Measurements from ENCODE around the gene SYNDIG1.

Gene SYNDIG1

GRCh38 chr20:24441661-24442060 lies 27.8 kb upstream of the SYNDIG1 start:
- Mint-ChIP-seq H3K4me3 (no peak overlapping the region), H3K27ac (no peak overlapping the region), H3K4me1 (no peaks in the 10 kb centered on the region), H3K27me3 (no peaks in the 10 kb centered on the region), H3K9me3 (no peaks in the 10 kb centered on the region)
- ATAC-seq (no peak), DNase-seq (no peak)

DNA sequence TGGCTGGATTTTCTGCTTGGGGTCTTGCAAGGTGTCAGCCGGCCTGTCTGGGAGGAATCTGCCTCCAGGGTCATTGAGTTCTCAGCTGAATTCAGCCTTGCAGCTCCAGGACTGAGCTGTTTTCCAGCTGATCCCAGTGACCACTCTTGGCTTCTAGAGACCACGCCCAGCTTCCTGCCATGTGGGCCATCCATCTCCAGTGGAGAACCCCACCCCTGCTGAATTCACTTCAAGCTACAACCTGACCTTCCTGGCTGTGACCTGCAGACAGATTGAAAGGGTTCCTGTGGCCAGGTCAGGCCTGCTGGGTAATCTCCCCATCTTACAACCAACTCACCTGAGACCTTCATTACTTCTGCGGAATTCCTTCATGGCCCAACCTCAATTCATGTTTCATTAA lies 26.5 kb upstream of the SYNDIG1 start:
- Mint-ChIP-seq H3K27me3 (no peaks in the 10 kb centered on the region), H3K9me3 (no peaks in the 10 kb centered on the region), H3K4me3 (no peak overlapping the region), H3K4me1 (no peaks in the 10 kb centered on the region), H3K27ac (no peak overlapping the region)
- no peak for ATAC-seq
- no peak for DNase-seq

DNA sequence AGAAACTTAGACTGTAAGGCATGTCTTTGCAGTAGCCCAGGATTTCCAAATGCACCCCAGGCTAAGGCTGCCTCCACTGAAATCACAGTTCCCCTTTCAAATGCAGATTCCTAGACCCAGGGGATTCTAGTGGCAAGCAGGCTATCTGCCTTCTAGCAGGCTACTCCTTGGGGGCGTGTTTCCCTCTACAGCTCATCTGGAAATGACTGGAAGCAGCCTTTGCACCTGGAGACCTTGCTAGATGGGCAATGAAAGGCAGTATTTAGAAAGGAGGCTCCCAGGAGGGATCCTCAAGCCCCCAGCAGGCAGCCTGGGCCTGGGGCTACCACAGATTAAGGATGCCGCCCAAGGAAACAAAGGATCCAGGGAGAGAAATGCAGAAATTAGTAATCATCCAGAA lies 26.0 kb upstream of the SYNDIG1 start:
- no peak overlapping the region for H3K4me3 Mint-ChIP-seq
- DNase-seq (no peak), ATAC-seq (no peak)
- H3K4me1 Mint-ChIP-seq, result no peaks in the 10 kb centered on the region
- no peak overlapping the region for H3K27ac Mint-ChIP-seq
- H3K9me3 Mint-ChIP-seq, result no peaks in the 10 kb centered on the region
- no peaks in the 10 kb centered on the region for H3K27me3 Mint-ChIP-seq

- H3K4me1 Mint-ChIP-seq, result no peaks in the 10 kb centered on the region
- H3K27ac Mint-ChIP-seq, result no peak overlapping the region
- DNase-seq, result no peak
- H3K9me3 Mint-ChIP-seq, result no peaks in the 10 kb centered on the region
- no peaks in the 10 kb centered on the region for H3K27me3 Mint-ChIP-seq
- no peak overlapping the region for H3K4me3 Mint-ChIP-seq
- no peak for ATAC-seq
Measured at GRCh38 chr20:24444526-24445190, 24.8 kb upstream of the SYNDIG1 start.

DNA sequence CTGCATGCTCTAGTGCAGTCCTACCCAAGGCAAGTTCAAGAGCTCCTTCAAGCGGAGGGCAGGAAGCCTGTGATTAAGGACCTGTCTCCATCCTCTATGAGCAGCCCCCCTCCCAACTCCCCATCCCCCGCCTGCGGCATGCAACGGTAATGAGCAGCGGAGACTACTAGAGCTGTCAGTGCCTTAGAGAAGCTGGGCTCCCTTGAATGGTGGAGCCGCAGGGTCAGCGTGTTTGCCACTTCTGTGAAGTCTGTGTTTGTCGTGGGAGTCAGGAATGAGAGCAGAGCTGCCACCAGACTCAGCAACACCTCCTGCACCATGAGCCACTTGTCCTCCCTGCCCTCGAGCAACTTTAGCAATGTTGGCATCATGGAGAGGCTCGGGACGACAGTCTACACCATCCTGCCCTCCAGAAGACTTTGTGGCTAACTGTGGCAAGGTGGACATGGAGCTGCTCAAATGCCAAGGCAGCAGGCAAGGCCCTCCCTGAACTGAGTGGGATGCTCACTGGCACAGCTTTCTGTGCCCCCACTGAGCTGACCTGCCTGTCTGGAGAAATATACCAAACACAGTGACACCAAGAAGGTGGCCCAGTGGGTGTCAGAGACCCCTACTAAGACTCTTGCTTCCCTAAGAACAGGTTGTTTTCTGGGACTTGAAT lies 23.8 kb upstream of the SYNDIG1 start:
- Mint-ChIP-seq H3K4me3 (no peak overlapping the region), H3K27ac (no peak overlapping the region), H3K27me3 (no peaks in the 10 kb centered on the region), H3K9me3 (no peaks in the 10 kb centered on the region), H3K4me1 (no peaks in the 10 kb centered on the region)
- no peak for ATAC-seq
- DNase-seq, result no peak

- Mint-ChIP-seq H3K27me3 (no peaks in the 10 kb centered on the region), H3K4me1 (no peaks in the 10 kb centered on the region), H3K9me3 (no peaks in the 10 kb centered on the region), H3K4me3 (no peak overlapping the region), H3K27ac (no peak overlapping the region)
- no peak for ATAC-seq
- DNase-seq, result no peak
Measured at GRCh38 chr20:24446811-24447210, 22.6 kb upstream of the SYNDIG1 start.

GRCh38 chr20:24448170-24448569 lies 21.3 kb upstream of the SYNDIG1 start:
- no peak overlapping the region for H3K27ac Mint-ChIP-seq
- H3K4me3 Mint-ChIP-seq, result no peak overlapping the region
- no peaks in the 10 kb centered on the region for H3K27me3 Mint-ChIP-seq
- peak; percentile 24 for ATAC-seq
- no peaks in the 10 kb centered on the region for H3K4me1 Mint-ChIP-seq
- DNase-seq, result no peak
- H3K9me3 Mint-ChIP-seq, result no peaks in the 10 kb centered on the region

DNA sequence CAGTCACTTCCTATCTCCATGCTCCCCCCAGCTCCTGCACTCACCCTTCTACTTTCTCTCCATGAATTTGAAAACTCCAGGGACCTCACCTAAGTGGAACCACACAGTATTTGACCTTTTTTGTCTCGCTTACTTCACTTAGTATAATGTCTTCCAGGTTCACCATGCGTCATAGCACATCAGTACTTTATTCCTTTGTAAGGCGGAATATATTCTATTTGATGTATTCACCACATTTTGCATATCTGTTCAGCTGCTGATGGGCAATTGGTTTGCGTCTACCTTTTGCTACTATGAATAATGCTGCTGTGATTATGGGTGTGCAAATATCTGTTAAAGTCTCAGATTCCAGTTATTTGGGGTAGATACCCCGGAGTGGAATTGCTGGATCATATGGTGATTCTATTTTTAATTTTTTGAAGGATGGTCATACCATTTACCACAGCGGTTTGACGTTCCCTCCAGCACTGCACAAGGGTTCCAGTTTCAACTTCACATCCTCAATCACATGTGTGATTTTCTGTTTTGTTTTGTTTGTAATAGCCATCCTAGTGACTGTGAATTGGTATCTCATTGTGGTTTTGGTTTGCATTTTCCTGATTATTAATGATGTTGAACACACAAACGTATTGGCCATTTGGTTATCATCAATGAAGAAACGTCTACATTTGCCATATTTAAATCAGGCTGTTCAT lies 20.3 kb upstream of the SYNDIG1 start:
- ATAC-seq (no peak), DNase-seq (no peak)
- Mint-ChIP-seq H3K27me3 (no peaks in the 10 kb centered on the region), H3K27ac (peak overlapping the region in 1 of 2 donors; percentile 84), H3K4me3 (no peak overlapping the region), H3K9me3 (no peaks in the 10 kb centered on the region), H3K4me1 (peaks cover 6% of the 10 kb centered on the region)

- Mint-ChIP-seq H3K4me1 (peaks cover 6% of the 10 kb centered on the region), H3K9me3 (no peaks in the 10 kb centered on the region), H3K27ac (no peak overlapping the region), H3K4me3 (no peak overlapping the region), H3K27me3 (no peaks in the 10 kb centered on the region)
- ATAC-seq (no peak), DNase-seq (no peak)
Measured at GRCh38 chr20:24450177-24450576, 19.3 kb upstream of the SYNDIG1 start.

DNA sequence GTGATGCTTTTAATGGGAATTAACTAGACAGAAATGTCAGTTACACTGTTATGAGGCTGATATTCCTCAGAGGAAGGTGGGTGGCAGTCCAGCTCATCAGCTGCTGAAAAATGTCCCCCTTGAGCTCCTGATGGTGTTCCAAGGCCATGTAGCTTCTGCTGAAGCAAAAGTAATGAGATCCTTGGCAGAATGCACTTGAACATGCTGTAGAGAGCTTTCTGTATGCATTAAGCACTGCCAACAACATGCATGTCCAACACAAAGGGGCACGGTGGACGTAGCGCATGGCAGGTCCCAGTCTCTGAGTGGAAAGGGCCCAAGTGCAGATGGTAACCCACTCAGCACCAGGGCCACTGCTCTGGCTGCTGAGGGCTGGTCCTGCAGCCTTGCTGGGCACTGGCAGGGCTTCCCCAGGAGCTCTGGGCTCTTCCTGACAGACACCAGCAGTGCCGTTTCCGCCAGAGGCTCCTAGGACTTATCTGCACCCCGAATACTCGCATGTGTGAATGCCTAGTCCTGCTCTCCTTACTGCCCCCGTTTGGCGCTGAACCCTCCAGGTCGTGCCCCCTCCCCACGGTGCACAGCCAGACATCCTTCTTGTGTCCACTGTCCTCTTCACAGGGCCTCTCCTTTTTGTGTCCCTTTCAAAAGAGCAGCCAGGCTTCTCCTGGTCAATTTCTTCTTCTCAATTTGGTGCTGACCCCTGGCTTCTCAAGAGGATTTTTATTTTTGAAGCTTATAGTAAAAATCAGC lies 18.6 kb upstream of the SYNDIG1 start:
- Mint-ChIP-seq H3K4me1 (peaks cover 6% of the 10 kb centered on the region), H3K27ac (no peak overlapping the region), H3K4me3 (no peak overlapping the region), H3K9me3 (no peaks in the 10 kb centered on the region), H3K27me3 (no peaks in the 10 kb centered on the region)
- ATAC-seq, result no peak
- no peak for DNase-seq

DNA sequence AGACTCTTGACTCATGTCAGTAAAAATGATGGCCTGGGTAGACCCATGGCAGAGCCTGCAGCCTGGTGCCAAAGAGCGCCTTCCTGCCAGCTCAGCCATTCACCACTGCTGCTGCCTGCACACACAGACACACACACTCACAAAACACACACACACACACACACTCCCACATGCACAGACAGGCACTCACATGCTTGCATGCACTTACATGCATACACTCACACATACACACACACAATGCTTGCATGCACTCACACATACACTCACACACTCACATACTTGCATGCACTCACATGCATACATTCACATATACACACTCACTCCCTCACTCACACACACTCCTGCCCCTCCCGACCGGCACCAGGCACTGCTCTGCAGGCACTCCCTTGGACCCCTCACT lies 18.0 kb upstream of the SYNDIG1 start:
- DNase-seq (no peak), ATAC-seq (no peak)
- no peaks in the 10 kb centered on the region for H3K27me3 Mint-ChIP-seq
- no peak overlapping the region for H3K4me3 Mint-ChIP-seq
- no peaks in the 10 kb centered on the region for H3K9me3 Mint-ChIP-seq
- no peak overlapping the region for H3K27ac Mint-ChIP-seq
- peaks cover 6% of the 10 kb centered on the region for H3K4me1 Mint-ChIP-seq

DNA sequence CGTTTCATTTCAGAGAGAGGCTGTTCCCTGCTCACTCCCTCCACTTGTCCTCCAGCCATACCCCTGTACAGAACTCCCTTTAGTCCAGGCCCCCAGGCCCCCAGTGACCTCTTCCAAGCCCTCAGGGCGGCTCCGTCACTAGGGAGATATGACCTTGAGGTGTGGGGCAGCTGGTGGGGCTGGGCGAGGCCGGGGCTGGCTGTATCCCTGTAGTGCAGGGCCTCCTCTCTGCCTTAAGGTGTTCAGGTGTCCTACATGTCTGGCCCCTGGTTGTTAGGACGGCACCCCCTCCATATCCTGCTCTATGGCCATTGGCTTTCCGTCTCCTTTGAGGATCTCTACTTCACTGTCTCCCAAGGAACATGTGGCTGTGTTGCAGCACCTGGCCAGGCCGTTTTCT lies 17.4 kb upstream of the SYNDIG1 start:
- no peak overlapping the region for H3K27ac Mint-ChIP-seq
- H3K4me1 Mint-ChIP-seq, result peaks cover 6% of the 10 kb centered on the region
- H3K9me3 Mint-ChIP-seq, result no peaks in the 10 kb centered on the region
- no peak for DNase-seq
- H3K4me3 Mint-ChIP-seq, result no peak overlapping the region
- peak; percentile 31 for ATAC-seq
- no peaks in the 10 kb centered on the region for H3K27me3 Mint-ChIP-seq

DNA sequence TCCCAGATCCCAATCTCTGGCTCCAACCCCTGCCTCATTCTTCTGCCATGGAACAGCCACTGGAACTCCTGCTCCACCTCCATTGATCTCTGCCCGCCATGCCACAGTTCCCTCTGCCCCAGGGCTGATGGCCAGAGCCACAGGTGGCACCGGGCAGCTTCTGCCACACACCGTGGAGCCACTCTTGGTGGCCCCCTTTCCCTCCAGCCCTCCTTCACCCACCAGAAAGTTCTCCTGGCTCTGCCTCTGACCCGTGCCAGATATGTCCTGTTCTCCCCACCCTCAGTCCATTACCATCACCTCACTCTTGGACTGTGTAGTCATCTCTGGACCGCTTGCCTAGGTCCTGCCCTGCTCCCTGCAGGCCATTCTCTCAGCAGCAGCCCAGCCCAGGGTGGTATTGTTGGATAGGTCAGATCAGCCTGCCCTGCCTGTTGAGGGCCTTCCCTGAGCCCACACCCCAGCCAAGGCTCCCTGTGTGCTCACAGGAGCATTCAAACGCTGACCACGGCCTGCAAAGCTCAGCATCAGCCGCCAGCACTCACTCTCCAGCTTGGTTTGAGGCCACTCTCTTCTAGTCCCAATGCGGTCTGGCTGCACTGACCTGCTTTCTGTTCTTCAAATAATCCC lies 16.8 kb upstream of the SYNDIG1 start:
- DNase-seq, result no peak
- no peaks in the 10 kb centered on the region for H3K27me3 Mint-ChIP-seq
- peak overlapping the region; percentile 7 to 8 for H3K27ac Mint-ChIP-seq
- H3K4me3 Mint-ChIP-seq, result no peak overlapping the region
- peak; percentile 33 for ATAC-seq
- peaks cover 6% of the 10 kb centered on the region for H3K4me1 Mint-ChIP-seq
- no peaks in the 10 kb centered on the region for H3K9me3 Mint-ChIP-seq

DNA sequence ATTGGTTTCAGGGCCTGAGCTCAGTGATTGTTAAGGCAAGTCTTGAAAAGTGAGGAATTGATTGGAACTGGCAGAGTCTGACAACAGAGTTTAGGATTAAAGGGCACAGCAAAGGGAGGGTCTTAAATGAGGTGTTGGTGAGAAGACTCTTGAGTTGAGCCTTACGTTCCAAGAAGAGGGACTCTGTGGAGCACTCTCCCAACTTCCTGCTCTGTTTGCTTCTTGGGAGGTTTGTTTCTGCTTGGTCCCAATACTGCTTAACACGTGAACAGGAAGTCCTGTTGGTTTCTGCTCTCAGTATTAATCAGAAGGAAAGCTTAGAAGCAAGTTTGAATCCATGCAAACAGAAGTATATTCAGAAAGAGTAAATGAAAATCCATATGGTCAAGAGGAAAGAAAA lies 15.6 kb upstream of the SYNDIG1 start:
- Mint-ChIP-seq H3K4me1 (peaks cover 6% of the 10 kb centered on the region), H3K27ac (peak overlapping the region in 1 of 2 donors; percentile 13), H3K9me3 (no peaks in the 10 kb centered on the region), H3K4me3 (no peak overlapping the region), H3K27me3 (no peaks in the 10 kb centered on the region)
- ATAC-seq (no peak), DNase-seq (no peak)

DNA sequence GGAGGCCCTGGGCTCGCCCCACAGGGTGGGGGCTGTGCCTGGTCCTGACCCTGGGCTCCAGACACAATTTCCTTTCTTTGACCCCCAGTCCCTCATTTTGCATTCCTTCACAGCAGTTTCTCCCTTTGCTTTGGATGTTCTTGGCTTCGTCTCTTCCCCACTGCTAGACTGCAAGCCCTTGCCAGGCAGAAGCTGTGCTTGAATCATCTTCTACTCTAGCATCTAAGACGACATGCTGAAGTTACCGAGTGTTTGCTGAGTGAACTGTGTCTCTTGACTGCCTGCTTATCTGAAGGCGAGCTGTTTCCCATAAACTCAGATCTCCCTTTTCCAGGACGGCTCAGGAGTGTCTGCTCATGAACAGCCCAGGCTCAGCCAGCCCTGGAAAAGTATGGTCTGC lies 14.3 kb upstream of the SYNDIG1 start:
- no peaks in the 10 kb centered on the region for H3K9me3 Mint-ChIP-seq
- DNase-seq, result no peak
- ATAC-seq, result no peak
- no peak overlapping the region for H3K27ac Mint-ChIP-seq
- no peaks in the 10 kb centered on the region for H3K27me3 Mint-ChIP-seq
- no peak overlapping the region for H3K4me3 Mint-ChIP-seq
- peaks cover 6% of the 10 kb centered on the region for H3K4me1 Mint-ChIP-seq

Measured in stimulated activated naive CD8-positive, alpha-beta T cell treated with anti-CD3 and anti-CD28 coated beads, Interleukin-15, amount 100 ng/mL, for 72 hours (primary cell).